Effector CD4-positive, alpha-beta T cell (primary cell): ENCODE data around the gene GLIPR2.
"Not testable (repeated sequence)": the region's sequence is repeated elsewhere in the genome, so short reads cannot be mapped to it uniquely, and the experiment has no call there.

Experiments
- DNase-seq: peaks from one replicate; pipeline ENCODE4 v3.0.0-alpha.2; 2020

GLIPR2 gene

GRCh38 chr9:36165826-36166167 is 29.3 kb downstream of the GLIPR2 start:
- DNase-seq = no peak

DNA sequence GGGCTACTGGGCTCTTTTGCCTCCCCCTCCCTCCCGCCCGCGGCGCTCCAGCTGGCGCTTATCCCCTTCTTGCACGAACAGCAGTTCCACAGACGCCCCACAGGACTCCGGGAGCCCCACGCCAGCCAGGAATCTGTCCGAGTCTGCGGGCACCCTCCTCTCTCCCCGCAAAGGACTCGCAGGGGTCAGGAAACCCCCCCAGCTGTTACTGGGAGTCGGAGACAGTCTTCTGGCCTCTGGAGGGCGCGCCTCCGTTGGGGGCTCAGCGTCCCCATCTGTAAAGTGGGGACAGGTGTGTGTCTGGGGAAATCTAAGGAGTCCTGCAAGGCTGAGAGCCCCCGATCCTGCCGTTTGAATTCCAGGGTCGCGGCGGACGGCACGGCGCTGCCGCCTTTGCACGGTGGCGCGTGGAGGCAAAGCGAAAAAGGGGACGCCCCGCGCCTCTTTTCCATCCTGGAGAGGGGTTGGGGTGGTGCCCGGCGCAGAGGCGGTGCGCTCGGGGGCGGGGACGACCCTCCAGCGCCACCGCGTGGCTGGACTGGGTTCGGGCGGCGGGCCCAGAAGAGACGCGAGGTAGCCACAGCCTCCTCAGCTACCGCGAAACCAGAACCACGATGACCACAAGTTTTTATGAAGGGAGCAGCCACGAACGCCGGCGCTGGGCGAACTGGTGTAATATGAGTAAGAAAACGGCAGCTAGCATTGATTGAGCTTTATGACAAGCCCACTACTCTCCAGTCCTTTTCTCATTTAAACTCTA is 29.8 kb downstream of the GLIPR2 start:
- DNase-seq = peak; percentile 75

- no peak for DNase-seq
Measured at GRCh38 chr9:36169166-36169565, 32.6 kb downstream of the GLIPR2 start, which contains the start of gene CCIN. CCIN (plus strand) TSS chr9:36169388; CDS start chr9:36169503, 115 bp downstream.

DNA sequence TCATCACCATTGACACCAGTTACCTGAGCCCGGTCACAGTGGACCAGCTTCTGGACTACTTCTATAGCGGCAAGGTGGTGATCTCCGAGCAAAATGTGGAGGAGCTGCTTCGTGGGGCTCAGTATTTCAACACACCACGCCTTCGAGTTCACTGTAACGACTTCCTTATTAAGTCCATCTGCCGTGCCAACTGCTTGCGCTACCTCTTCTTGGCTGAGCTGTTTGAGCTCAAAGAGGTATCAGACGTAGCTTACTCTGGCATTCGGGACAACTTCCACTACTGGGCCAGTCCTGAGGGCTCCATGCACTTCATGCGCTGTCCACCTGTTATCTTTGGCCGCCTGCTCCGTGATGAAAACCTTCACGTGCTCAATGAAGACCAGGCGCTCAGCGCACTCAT is 33.2 kb downstream of the GLIPR2 start:
- DNase-seq = no peak

DNA sequence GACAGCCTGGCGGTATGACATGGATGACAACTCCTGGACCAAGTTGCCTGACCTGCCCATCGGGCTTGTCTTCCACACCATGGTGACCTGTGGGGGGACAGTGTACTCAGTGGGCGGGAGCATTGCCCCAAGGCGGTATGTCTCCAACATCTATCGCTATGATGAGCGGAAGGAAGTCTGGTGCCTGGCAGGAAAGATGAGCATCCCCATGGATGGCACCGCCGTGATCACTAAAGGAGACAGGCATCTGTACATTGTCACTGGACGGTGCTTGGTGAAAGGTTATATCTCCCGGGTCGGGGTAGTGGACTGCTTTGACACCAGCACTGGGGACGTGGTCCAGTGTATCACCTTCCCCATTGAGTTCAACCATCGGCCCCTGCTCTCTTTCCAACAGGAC is 34.0 kb downstream of the GLIPR2 start:
- DNase-seq = no peak

GRCh38 chr9:36173861-36174260 is 37.3 kb downstream of the GLIPR2 start:
- DNase-seq = no peak

DNA sequence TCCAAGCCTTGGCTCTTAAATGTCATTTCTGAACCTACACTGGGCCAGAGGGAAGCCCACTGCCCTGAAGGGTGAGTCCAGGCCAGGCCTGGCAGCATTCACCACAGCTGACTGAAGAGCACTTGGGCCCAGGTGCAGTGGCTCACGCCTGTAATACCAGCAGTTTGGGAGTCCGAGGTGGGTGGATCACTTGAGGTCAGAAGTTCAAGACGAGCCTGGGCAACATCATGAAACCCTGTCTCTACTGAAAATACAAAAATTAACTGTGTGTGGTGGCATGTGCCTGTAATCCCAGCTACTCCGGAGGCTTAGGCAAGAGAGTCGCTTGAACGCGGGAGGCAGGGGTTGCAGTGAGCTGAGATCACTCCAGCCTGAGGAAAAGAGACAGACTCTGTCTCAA is 37.7 kb downstream of the GLIPR2 start:
- DNase-seq = no peak

DNA sequence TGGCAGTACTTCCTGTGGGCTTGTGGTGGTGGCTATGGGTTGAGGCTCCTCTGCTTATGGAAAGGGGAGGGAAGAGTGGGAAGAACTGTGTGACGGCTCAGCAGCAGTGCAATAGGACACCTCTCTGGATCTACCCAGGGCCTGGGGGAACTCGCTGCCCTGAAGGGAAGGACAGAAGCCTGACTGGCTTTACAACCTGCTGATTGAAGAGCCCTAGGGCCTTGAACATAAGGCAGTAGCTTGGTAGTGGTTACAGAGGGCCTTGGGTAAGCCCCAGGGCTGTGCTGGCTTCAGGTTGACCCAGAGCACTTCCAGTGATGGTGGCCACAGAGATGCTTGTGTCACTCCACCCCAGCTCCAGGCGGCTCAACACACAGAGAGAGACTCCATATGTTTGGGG is 38.2 kb downstream of the GLIPR2 start:
- DNase-seq = no peak

DNA sequence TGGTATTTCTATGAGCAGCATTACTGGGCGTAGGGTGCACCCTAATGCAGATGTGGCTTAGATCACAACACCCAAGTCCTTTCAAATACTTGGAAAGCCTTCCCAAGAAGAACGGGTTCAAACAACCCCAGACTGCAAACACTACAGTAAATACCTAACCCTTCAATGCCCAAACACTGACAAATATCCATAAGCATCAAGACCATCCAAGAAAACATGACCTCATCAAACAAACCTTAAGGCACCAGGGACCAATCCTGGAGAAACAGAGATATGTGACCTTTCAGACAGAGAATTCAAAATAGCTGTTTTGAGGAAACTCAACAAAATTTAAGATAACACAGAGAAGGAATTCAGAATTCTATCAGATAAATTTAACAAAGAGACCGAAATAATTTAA is 38.7 kb downstream of the GLIPR2 start:
- DNase-seq = not testable (repeated sequence)

DNA sequence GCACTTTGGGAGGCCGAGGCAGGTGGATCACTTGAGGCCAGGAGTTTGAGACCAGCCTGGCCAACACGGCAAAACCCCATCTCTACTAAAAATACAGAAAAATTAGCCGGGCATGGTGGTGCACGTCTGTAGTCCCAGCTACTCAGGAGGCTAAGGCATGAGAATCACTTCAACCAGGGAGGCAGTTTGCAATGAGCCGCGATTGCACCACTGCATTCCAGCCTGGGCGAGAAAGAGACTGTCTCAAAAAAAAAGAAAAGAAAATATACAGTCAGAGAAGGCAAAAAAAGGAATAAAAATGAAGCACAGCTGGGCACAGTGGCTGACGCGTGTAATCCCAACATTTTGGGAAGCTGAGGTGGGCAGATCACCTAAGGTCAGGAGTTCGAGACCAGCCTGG is 40.0 kb downstream of the GLIPR2 start:
- not testable (repeated sequence) for DNase-seq

DNA sequence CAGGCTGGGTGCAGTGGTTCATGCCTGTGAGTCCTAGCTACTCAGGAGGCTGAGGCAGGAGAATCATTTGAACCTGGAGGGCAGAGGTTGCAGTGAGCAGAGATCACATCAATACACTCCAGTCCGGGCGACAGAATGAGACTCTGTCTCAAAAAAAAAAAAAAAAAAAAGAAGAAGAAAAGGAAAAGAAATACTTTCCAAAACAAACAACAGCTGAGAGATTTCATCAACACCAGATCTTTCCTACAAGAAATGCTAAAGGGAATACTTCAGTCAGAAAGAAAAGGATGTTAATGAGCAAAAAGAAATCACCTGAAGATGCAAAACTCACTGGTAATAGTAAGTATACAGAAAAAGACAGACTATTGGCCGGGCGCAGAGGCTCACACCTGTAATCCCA is 41.0 kb downstream of the GLIPR2 start:
- no peak for DNase-seq

DNA sequence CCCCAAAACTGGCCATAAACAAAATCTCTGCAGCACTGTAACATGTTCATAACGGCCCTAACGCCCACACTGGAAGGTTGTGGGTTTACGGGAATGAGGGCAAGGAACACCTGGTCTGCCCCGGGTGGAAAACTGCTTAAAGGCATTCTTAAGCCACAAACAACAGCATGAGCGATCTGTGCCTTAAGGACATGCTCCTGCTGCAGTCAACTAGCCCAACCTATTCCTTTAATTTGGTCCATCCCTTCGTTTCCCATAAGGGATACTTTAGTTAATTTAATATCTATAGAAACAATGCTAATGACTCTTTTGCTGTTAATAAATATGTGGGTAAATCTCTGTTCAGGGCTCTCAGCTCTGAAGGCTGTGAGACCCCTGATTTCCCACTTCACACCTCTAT is 43.7 kb downstream of the GLIPR2 start:
- DNase-seq = not testable (repeated sequence)

- no peak for DNase-seq
Measured at GRCh38 chr9:36187414-36187813, 50.9 kb downstream of the GLIPR2 start.

- DNase-seq = no peak
Measured at GRCh38 chr9:36188212-36188611, 51.7 kb downstream of the GLIPR2 start.

GRCh38 chr9:36189976-36190375 is 53.4 kb downstream of the GLIPR2 start:
- no peak for DNase-seq

DNA sequence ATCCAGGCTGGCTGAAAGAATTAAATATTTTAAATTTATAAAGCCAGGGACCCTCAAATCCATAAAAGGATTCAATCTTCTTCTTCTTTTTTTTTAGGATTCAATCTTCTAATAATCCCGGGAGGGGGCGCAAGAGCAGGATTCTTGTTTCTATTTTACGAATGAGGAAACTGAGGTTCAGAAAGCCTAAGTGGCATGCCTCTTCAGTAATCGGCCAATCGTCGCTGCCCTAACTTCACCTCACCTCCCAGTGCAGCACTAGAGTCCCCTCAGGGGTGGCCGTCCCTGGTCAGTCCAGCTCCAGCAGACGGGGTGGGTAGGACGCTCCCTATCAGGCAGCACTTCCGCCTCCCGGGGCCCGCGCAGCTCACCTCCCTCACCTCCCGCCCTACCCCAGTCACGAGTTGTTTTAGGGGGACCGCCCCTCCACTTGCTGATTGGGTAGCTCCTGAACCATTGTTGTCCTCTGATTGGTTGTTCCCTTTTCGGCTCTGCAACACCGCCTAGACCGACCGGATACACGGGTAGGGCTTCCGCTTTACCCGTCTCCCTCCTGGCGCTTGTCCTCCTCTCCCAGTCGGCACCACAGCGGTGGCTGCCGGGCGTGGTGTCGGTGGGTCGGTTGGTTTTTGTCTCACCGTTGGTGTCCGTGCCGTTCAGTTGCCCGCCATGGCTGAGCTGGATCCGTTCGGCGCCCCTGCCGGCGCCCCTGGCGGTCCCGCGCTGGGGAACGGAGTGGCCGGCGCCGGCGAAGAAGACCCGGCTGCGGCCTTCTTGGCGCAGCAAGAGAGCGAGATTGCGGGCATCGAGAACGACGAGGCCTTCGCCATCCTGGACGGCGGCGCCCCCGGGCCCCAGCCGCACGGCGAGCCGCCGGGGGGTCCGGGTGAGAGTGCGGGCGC is 54.1 kb downstream of the GLIPR2 start, which contains the start of gene CLTA:
CLTA (plus strand) TSS at position 534 of the 902 bp plus-strand sequence; CDS start at position 670, 136 bp downstream.
- DNase-seq = peak; percentile 93

GRCh38 chr9:36191290-36191645 is 54.7 kb downstream of the GLIPR2 start:
- peak; percentile 25 for DNase-seq

DNA sequence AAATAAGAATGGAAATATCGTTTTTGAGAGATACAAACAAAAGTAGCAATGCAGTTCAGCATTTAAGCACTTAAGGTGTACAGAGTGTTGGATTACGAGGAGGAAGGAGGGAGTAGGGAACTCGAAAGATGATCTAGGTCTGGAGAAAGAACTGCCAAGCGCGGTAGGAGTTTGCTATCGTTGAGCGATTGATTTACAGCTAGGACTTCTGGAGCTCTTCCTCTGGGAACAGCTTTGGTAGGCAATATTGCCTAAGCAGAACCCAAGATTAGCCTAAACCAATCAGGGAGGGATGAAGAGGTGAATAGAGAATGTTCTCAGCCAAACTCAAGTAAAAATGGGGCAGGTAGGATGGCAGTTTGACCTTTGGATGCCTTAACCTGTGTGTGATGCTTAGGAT is 55.2 kb downstream of the GLIPR2 start:
- no peak for DNase-seq

- no peak for DNase-seq
Measured at GRCh38 chr9:36192196-36192595, 55.7 kb downstream of the GLIPR2 start.

DNA sequence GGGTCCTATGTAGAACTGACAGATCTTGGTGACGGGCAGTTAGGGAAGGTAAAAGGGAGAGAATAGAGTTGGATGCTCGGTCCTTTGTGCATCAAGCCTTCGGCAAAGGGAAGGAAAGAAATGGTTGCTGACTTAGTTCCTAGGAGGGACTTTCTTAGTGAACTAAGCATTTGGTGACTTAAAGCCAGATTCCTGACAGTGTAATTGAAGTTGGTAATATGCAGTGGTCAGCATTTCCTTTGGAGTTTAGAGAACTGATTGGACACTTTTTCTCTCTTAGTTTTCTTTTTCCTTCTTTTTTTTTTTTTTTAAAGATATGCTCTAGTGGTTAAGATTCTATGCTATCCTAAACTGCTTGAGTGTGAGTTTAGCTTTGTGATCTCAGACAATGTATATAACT is 56.5 kb downstream of the GLIPR2 start:
- no peak for DNase-seq

- no peak for DNase-seq
Measured at GRCh38 chr9:36194326-36195000, 57.9 kb downstream of the GLIPR2 start.

DNA sequence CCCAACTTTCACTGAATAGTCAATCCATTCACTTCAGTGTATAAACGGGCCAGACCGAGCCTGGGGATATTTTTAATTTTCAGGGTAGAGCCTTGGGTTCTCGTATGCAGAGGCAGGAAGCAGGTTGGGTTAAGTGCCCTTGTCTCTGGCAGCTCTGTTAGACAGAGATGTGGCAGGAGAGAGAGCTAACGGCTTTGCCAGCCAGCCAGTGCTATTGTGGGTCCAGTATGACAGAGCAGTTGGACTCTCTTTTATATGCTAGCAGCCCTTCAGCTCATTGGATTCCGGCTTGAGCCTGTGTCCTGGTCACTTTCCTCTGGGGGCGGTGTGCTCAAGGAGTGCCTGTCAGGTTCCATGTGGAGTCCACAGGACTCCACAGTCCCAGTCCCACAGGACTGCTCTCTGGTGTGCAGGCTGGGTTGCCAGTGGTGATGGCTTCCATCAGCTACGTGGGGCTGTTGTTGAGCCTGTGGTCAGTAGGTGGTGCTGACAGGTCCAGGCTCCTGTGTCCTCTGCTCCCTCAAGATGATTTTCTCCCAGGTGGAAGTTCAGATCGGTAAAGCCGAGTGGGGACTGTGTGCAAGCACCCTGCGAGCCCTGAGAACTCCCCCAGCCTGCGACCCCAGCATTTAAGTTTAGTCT is 68.5 kb downstream of the GLIPR2 start:
- DNase-seq = no peak

DNA sequence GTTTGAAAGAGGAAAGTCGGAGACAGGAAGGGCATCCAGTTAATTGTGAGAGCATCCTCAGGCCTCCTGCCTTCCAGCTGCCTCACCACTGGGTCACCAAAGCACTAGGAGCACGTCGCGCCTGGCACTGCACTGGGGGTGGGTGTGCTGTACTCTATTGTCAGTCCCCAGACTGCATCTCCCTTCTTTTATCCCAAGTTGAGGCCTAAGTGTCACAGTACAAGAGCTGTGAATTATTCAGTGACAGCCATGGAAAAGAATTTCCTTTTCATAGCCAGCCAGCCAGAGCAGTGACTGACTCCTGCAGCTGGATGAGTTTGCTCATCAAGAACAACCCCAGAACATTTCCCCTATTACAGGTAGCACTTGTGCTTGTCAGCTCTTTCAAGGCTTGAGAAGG is 70.5 kb downstream of the GLIPR2 start:
- DNase-seq = no peak
